Loucy (cell line): Measurements from ENCODE around the gene DEXI.

ENCODE experiments used
- H2AFZ ChIP-seq: fragments of 200-600 bp; sonication (generic); 2 replicates; pipeline ENCODE4 v1.6.0; 2016; ENCODE audit warnings: antibody characterized with exemption, mild to moderate bottlenecking, low read length, moderate library complexity
- H3F3A ChIP-seq: fragments of 200-600 bp; 2 replicates; pipeline ENCODE4 v1.6.0; 2016; ENCODE audit warnings: antibody characterized with exemption, low read depth, mild to moderate bottlenecking
- H3K27me3 ChIP-seq: fragments of 200-600 bp; sonication (generic); 2 replicates; pipeline ENCODE4 v1.6.1; 2014; ENCODE audit warnings: low read length, mild to moderate bottlenecking; ENCODE audit not compliant: insufficient read depth, poor library complexity, severe bottlenecking
- H3K36me3 ChIP-seq: fragments of 200-600 bp; sonication (generic); 2 replicates; pipeline ENCODE4 v1.6.1; 2016; ENCODE audit warnings: low read length; ENCODE audit not compliant: insufficient read depth
- H3K4me1 ChIP-seq: fragments of 200-600 bp; sonication (generic); 2 replicates; pipeline ENCODE4 v1.5.1; 2014; ENCODE audit warnings: low read length, mild to moderate bottlenecking; ENCODE audit not compliant: insufficient read depth, poor library complexity, severe bottlenecking
- H3K4me2 ChIP-seq: fragments of 200-600 bp; sonication (generic); 2 replicates; pipeline ENCODE4 v1.6.0; 2014; ENCODE audit warnings: antibody characterized with exemption, low read length, low read depth, mild to moderate bottlenecking; ENCODE audit not compliant: poor library complexity, severe bottlenecking
- H3K4me3 ChIP-seq: fragments of 200-600 bp; sonication (generic); 2 replicates; pipeline ENCODE4 v1.5.1; 2014; ENCODE audit warnings: low read length, mild to moderate bottlenecking, mixed read lengths; ENCODE audit not compliant: poor library complexity, severe bottlenecking
- H3K79me2 ChIP-seq: fragments of 200-600 bp; sonication (generic); 2 replicates; pipeline ENCODE4 v1.6.1; 2014; ENCODE audit warnings: low read length; ENCODE audit not compliant: insufficient read depth
- H3K9ac ChIP-seq: fragments of 200-600 bp; sonication (generic); 2 replicates; pipeline ENCODE4 v1.6.0; 2014; ENCODE audit warnings: mild to moderate bottlenecking, low read depth, low read length, moderate library complexity; ENCODE audit not compliant: poor library complexity, severe bottlenecking
- H3K9me2 ChIP-seq: fragments of 200-600 bp; sonication (generic); replicated peaks from 2 replicates; pipeline ENCODE4 v1.6.1; 2016; ENCODE audit warnings: low read depth, low read length, mixed read lengths
- H3K9me3 ChIP-seq: fragments of 200-600 bp; sonication (generic); 2 replicates; pipeline ENCODE4 v1.6.1; 2014; ENCODE audit warnings: mild to moderate bottlenecking, antibody characterized with exemption, low read length, low read depth; ENCODE audit not compliant: insufficient read depth
- H4K20me1 ChIP-seq: fragments of 200-600 bp; sonication (generic); 2 replicates; pipeline ENCODE4 v1.6.0; 2014; ENCODE audit warnings: antibody characterized with exemption, low read length, mild to moderate bottlenecking; ENCODE audit not compliant: insufficient read depth, poor library complexity, severe bottlenecking
- EZH2phosphoT487 ChIP-seq: fragments of 200-600 bp; IDR thresholded peaks from 2 replicates; pipeline ENCODE4 v1.6.1; 2018; ENCODE audit warnings: antibody characterized with exemption, mild to moderate bottlenecking, moderate library complexity, borderline replicate concordance
- TF ChIP-seq, protein P1 (sequence below): fragments of 200-600 bp; sonication (generic); conservative IDR thresholded peaks from 2 replicates; pipeline ENCODE4 v1.5.1; 2014; ENCODE audit warnings: mild to moderate bottlenecking, antibody characterized with exemption, low read length

Gene DEXI

GRCh38 chr16:10902999-10903398 lies 39.3 kb downstream of the DEXI start:
- H3K79me2 ChIP-seq = no peaks in the 10 kb centered on the region
- H3K9ac ChIP-seq = no peak overlapping the region
- no peaks in the 10 kb centered on the region for H3K4me1 ChIP-seq
- no peak for TF ChIP-seq EZH2phosphoT487
- TF ChIP-seq, protein P1, sequence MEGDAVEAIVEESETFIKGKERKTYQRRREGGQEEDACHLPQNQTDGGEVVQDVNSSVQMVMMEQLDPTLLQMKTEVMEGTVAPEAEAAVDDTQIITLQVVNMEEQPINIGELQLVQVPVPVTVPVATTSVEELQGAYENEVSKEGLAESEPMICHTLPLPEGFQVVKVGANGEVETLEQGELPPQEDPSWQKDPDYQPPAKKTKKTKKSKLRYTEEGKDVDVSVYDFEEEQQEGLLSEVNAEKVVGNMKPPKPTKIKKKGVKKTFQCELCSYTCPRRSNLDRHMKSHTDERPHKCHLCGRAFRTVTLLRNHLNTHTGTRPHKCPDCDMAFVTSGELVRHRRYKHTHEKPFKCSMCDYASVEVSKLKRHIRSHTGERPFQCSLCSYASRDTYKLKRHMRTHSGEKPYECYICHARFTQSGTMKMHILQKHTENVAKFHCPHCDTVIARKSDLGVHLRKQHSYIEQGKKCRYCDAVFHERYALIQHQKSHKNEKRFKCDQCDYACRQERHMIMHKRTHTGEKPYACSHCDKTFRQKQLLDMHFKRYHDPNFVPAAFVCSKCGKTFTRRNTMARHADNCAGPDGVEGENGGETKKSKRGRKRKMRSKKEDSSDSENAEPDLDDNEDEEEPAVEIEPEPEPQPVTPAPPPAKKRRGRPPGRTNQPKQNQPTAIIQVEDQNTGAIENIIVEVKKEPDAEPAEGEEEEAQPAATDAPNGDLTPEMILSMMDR = no peak
- H3K4me2 ChIP-seq = no peak overlapping the region
- no peaks in the 10 kb centered on the region for H3K36me3 ChIP-seq
- no peaks in the 10 kb centered on the region for H3K27me3 ChIP-seq
- H4K20me1 ChIP-seq = no peaks in the 10 kb centered on the region
- no peaks in the 10 kb centered on the region for H3F3A ChIP-seq
- H3K9me2 ChIP-seq = no peaks in the 10 kb centered on the region
- H3K4me3 ChIP-seq = no peak overlapping the region
- H2AFZ ChIP-seq = no peak overlapping the region
- H3K9me3 ChIP-seq = no peaks in the 10 kb centered on the region

DNA sequence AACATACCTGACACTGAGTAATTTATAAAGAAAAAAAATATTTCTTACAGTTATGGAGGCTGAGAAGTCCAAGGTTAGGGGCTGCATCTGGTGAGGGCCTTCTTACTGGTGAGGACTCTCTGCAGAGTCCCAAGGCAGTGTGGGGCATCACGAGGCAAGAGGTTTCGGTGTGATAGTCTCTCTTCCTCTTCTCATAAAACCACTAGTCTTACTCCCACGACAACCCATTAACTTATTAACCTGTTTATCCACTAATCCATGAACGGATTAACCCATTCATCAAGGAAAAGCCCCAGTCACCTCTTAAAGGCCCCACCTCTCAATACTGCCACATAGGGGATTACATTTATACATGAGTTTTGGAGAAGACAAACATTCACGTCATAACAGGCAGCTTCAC lies 45.1 kb downstream of the DEXI start:
- Histone ChIP-seq H3K4me1 (no peaks in the 10 kb centered on the region), H3K9ac (no peak overlapping the region), H3F3A (no peaks in the 10 kb centered on the region), H3K9me2 (no peaks in the 10 kb centered on the region), H4K20me1 (no peaks in the 10 kb centered on the region), H3K79me2 (no peaks in the 10 kb centered on the region), H3K9me3 (no peaks in the 10 kb centered on the region), H3K4me3 (no peak overlapping the region), H3K36me3 (no peaks in the 10 kb centered on the region), H3K4me2 (no peak overlapping the region), H3K27me3 (no peaks in the 10 kb centered on the region), H2AFZ (no peak overlapping the region)
- TF ChIP-seq, protein P1 = no peak
- TF ChIP-seq EZH2phosphoT487 = no peak

DNA sequence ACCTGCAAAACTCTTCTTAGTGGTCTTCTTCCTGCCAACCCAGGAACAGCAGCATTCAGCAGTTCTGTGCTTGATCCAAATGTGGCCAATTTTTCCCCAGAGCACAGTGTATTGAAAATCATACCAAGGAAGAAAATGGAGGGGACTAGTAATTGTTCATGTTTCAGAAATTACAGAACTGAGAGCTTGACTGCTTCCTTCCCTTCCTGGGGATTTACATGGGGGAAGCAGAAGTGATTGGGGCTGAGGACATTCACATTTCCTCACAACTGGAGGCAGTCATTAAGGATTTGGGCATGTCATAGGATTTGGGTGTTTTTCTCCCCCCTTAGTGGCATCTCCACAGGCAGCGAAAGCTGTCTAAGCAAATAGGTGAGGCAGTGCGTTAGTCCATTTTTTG lies 45.5 kb downstream of the DEXI start:
- H4K20me1 ChIP-seq = no peaks in the 10 kb centered on the region
- H3K27me3 ChIP-seq = no peaks in the 10 kb centered on the region
- H3K4me3 ChIP-seq = no peak overlapping the region
- no peak overlapping the region for H3K9ac ChIP-seq
- H3K36me3 ChIP-seq = no peaks in the 10 kb centered on the region
- TF ChIP-seq EZH2phosphoT487 = no peak
- TF ChIP-seq, protein P1 = no peak
- no peaks in the 10 kb centered on the region for H3K9me2 ChIP-seq
- H3K9me3 ChIP-seq = no peaks in the 10 kb centered on the region
- H3F3A ChIP-seq = no peaks in the 10 kb centered on the region
- H2AFZ ChIP-seq = no peak overlapping the region
- no peak overlapping the region for H3K4me2 ChIP-seq
- no peaks in the 10 kb centered on the region for H3K4me1 ChIP-seq
- no peaks in the 10 kb centered on the region for H3K79me2 ChIP-seq
